ENCODE data around the gene RARRES1.

RARRES1 gene

GRCh38 chr3:158749526-158749925 lies 17.3 kb upstream of the RARRES1 start:
- Histone ChIP-seq H3K9ac (no peak overlapping the region), H3K4me2 (ENCODE audit: low read length) (no peak overlapping the region), H2AFZ (no peak overlapping the region), H3K27me3 (ENCODE audit: control insufficient read depth, insufficient read depth, low read length) (no peaks in the 10 kb centered on the region), H3K79me2 (no peaks in the 10 kb centered on the region), H3K27ac (no peak overlapping the region), H3K9me3 (ENCODE audit: control insufficient read depth, low read length) (no peaks in the 10 kb centered on the region), H3K4me3 (ENCODE audit: low read depth, low read length) (no peak overlapping the region), H3K36me3 (ENCODE audit: control insufficient read depth, insufficient read depth, low read length) (no peaks in the 10 kb centered on the region), H3K4me1 (no peaks in the 10 kb centered on the region)
- TF ChIP-seq, protein P1, sequence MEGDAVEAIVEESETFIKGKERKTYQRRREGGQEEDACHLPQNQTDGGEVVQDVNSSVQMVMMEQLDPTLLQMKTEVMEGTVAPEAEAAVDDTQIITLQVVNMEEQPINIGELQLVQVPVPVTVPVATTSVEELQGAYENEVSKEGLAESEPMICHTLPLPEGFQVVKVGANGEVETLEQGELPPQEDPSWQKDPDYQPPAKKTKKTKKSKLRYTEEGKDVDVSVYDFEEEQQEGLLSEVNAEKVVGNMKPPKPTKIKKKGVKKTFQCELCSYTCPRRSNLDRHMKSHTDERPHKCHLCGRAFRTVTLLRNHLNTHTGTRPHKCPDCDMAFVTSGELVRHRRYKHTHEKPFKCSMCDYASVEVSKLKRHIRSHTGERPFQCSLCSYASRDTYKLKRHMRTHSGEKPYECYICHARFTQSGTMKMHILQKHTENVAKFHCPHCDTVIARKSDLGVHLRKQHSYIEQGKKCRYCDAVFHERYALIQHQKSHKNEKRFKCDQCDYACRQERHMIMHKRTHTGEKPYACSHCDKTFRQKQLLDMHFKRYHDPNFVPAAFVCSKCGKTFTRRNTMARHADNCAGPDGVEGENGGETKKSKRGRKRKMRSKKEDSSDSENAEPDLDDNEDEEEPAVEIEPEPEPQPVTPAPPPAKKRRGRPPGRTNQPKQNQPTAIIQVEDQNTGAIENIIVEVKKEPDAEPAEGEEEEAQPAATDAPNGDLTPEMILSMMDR (IDR thresholded peaks at IDR 0.05) = no peak

DNA sequence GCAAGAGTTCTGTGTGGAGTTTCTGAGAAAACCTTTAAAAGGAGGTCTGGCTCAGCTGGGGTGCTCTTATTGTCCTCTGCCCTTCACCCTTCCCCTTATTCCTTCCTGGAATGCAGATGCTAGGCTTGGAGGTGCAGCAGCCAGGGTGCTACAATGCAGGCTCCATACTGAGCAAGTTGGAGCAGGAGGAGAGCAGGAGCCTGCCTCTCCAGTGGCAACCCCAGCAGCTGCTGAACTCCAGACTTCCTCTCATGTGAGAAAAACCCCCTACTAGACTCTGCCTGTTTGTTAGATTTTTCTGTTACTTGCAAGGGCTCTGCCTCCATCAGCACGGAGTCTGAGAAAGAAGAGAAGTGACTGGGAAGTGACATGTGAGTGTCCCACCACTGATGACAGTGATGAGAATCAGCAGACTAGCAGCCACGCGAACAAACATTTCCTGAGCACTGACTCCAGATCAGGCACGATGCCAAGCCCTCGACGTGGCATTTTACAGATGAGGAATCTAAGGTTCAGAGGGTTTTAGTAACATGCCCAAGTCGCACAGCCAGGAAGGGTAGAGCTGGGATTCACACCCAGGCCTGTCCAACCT lies 16.1 kb upstream of the RARRES1 start:
- no peaks in the 10 kb centered on the region for H3K79me2 ChIP-seq
- H2AFZ ChIP-seq = no peak overlapping the region
- H3K4me3 ChIP-seq (ENCODE audit: low read depth, low read length) = no peak overlapping the region
- H3K27ac ChIP-seq = no peak overlapping the region
- no peak overlapping the region for H3K9ac ChIP-seq
- H3K4me2 ChIP-seq (ENCODE audit: low read length) = no peak overlapping the region
- H3K4me1 ChIP-seq = no peaks in the 10 kb centered on the region
- TF ChIP-seq, protein P1 (IDR thresholded peaks at IDR 0.05) = no peak
- H3K36me3 ChIP-seq (ENCODE audit: control insufficient read depth, insufficient read depth, low read length) = no peaks in the 10 kb centered on the region
- H3K9me3 ChIP-seq (ENCODE audit: control insufficient read depth, low read length) = no peaks in the 10 kb centered on the region
- no peaks in the 10 kb centered on the region for H3K27me3 ChIP-seq (ENCODE audit: control insufficient read depth, insufficient read depth, low read length)

DNA sequence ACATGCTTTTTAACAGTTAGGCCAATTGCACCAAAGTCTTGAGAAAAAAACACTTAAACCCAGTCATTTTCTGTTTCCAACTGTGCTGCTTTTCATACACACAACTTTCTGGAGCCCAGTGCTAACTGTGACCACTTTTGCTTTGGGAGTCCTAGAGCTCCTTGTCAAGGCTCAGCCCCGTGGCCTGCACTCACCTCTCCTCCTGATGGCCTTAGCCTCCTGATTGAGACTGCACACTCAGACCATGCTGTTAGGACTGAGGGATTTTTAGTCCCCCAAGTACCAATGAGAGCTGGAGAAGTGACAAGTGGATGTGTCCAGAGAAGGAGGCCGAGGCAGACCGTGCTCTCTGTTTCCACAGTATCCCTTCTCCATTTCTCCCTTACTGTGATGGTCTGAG lies 15.2 kb upstream of the RARRES1 start:
- no peak overlapping the region for H3K9ac ChIP-seq
- H3K4me2 ChIP-seq (ENCODE audit: low read length) = no peak overlapping the region
- H3K4me3 ChIP-seq (ENCODE audit: low read depth, low read length) = no peak overlapping the region
- H2AFZ ChIP-seq = no peak overlapping the region
- no peaks in the 10 kb centered on the region for H3K4me1 ChIP-seq
- no peak overlapping the region for H3K27ac ChIP-seq
- no peaks in the 10 kb centered on the region for H3K27me3 ChIP-seq (ENCODE audit: control insufficient read depth, insufficient read depth, low read length)
- TF ChIP-seq, protein P1 (IDR thresholded peaks at IDR 0.05) = no peak
- no peaks in the 10 kb centered on the region for H3K9me3 ChIP-seq (ENCODE audit: control insufficient read depth, low read length)
- no peaks in the 10 kb centered on the region for H3K36me3 ChIP-seq (ENCODE audit: control insufficient read depth, insufficient read depth, low read length)
- no peaks in the 10 kb centered on the region for H3K79me2 ChIP-seq

- no peak overlapping the region for H3K27ac ChIP-seq
- no peaks in the 10 kb centered on the region for H3K9me3 ChIP-seq (ENCODE audit: control insufficient read depth, low read length)
- no peaks in the 10 kb centered on the region for H3K27me3 ChIP-seq (ENCODE audit: control insufficient read depth, insufficient read depth, low read length)
- H3K4me3 ChIP-seq (ENCODE audit: low read depth, low read length) = no peak overlapping the region
- H3K79me2 ChIP-seq = no peaks in the 10 kb centered on the region
- H3K9ac ChIP-seq = no peak overlapping the region
- H2AFZ ChIP-seq = no peak overlapping the region
- no peaks in the 10 kb centered on the region for H3K36me3 ChIP-seq (ENCODE audit: control insufficient read depth, insufficient read depth, low read length)
- no peak overlapping the region for H3K4me2 ChIP-seq (ENCODE audit: low read length)
- H3K4me1 ChIP-seq = no peaks in the 10 kb centered on the region
- TF ChIP-seq, protein P1 (IDR thresholded peaks at IDR 0.05) = no peak
Measured at GRCh38 chr3:158745551-158745950, 13.3 kb upstream of the RARRES1 start.

DNA sequence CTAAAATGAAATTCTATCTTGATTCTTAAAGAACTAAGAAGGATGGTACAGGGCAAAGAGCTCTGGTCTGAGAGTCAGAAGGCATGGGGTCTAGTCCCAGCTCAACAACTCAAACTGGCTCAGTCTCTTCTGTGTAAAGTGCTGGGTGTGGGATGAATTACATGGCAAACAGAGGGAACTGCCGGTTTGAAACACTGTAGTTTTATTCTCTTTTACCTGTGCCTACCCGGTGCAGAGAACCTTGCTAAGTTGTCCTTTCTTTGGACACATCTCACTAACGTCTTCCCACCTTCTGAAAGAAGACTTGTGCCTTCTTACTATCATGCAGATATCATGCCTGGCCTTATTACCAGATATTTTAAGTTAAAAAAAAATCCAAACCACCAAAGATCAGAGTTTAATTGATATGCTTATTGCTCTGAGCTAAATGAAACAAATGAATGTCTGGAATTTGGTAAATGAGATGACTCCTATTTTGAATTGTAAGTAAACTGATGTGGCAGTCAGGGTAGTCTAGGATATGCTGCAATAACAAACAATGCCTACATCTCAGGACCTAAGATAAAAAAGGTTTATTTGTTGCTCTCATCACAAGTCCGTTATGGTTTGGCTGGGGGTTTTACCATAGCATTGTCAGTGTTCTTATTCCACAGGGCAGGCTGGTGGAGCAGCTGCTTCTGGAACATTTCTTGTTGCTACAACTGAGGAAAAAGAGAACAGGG lies 12.5 kb upstream of the RARRES1 start:
- no peaks in the 10 kb centered on the region for H3K9me3 ChIP-seq (ENCODE audit: control insufficient read depth, low read length)
- no peak overlapping the region for H2AFZ ChIP-seq
- H3K4me2 ChIP-seq (ENCODE audit: low read length) = no peak overlapping the region
- H3K4me1 ChIP-seq = no peaks in the 10 kb centered on the region
- TF ChIP-seq, protein P1 (IDR thresholded peaks at IDR 0.05) = no peak
- H3K9ac ChIP-seq = no peak overlapping the region
- no peak overlapping the region for H3K27ac ChIP-seq
- no peaks in the 10 kb centered on the region for H3K27me3 ChIP-seq (ENCODE audit: control insufficient read depth, insufficient read depth, low read length)
- no peaks in the 10 kb centered on the region for H3K79me2 ChIP-seq
- no peak overlapping the region for H3K4me3 ChIP-seq (ENCODE audit: low read depth, low read length)
- H3K36me3 ChIP-seq (ENCODE audit: control insufficient read depth, insufficient read depth, low read length) = no peaks in the 10 kb centered on the region

Measured in parathyroid adenoma (tissue), 2 donors.